IMR-90 (cell line): ENCODE data around the gene RASSF6. TPM values are rescaled to one million over a fixed set of nuclear protein-coding genes. Genes with fewer than 3 reads are reported as not detected.

Experiments used
- ATAC-seq: fragments of 200-7000 bp; cut with Tn5 transposase; 2 replicates; pipeline ENCODE4 v1.9.1; 2020; ENCODE audit warnings: low read depth, mild to moderate bottlenecking, moderate library complexity
- BruUV-seq: library from RNA; stranded (reverse); fragments of 400-500 nt; replicated peaks from 2 replicates; lab custom pipeline; 2021; lab: Mats Ljungman, UMichigan
- CTCF ChIA-PET: fragments of 300-600 bp; formaldehyde crosslinking; extraction: SDS; loops from one replicate; lab custom pipeline; 2021; ENCODE audit warnings: antibody characterized with exemption; lab: Yijun Ruan, JAX
- POLR2A ChIA-PET: fragments of 300-600 bp; sonication (Branson Sonifier 250); formaldehyde crosslinking; loops from one replicate; lab custom pipeline; 2022; ENCODE audit warnings: antibody characterized with exemption; ENCODE audit not compliant: unreplicated experiment; lab: Charles Lee
- DNase-seq: peaks from one replicate; pipeline ENCODE4 v3.0.0; 2013
- H2AFZ ChIP-seq: replicated peaks from 2 replicates; pipeline ENCODE3; 2013; ENCODE audit warnings: low read length, mild to moderate bottlenecking; ENCODE audit not compliant: poor library complexity
- H2AK5ac ChIP-seq: 2 replicates; pipeline ENCODE4 v1.6.1; 2013; ENCODE audit warnings: low read depth, low read length, inconsistent platforms
- H2AK9ac ChIP-seq: replicated peaks from 2 replicates; pipeline ENCODE3; 2013; ENCODE audit warnings: mild to moderate bottlenecking, low read depth, low read length, moderate library complexity; ENCODE audit not compliant: poor library complexity
- H2BK120ac ChIP-seq: 2 replicates; pipeline ENCODE4 v1.6.1; 2013; ENCODE audit warnings: low read depth, low read length, inconsistent platforms
- H2BK15ac ChIP-seq: 3 replicates; pipeline ENCODE4 v1.6.1; 2013; ENCODE audit warnings: low read depth, low read length, inconsistent platforms
- H2BK20ac ChIP-seq: 2 replicates; pipeline ENCODE4 v1.6.1; 2013; ENCODE audit warnings: low read depth, mild to moderate bottlenecking, inconsistent platforms, low read length, moderate library complexity
- H2BK5ac ChIP-seq: 2 replicates; pipeline ENCODE4 v1.6.1; 2013; ENCODE audit warnings: mild to moderate bottlenecking, low read depth, low read length, inconsistent platforms; ENCODE audit not compliant: poor library complexity, severe bottlenecking
- H3K14ac ChIP-seq: replicated peaks from 2 replicates; pipeline ENCODE4 v1.6.1; 2013; ENCODE audit warnings: low read depth, low read length, inconsistent platforms
- H3K18ac ChIP-seq: 2 replicates; pipeline ENCODE4 v1.6.1; 2013; ENCODE audit warnings: low read depth, low read length, control low read depth
- H3K23ac ChIP-seq: 2 replicates; pipeline ENCODE4 v1.6.1; 2013; ENCODE audit warnings: low read depth, low read length, inconsistent platforms
- H3K27ac ChIP-seq: 2 replicates; pipeline ENCODE4 v1.5.1; 2013; ENCODE audit warnings: mild to moderate bottlenecking, control low read depth, low read length; ENCODE audit not compliant: insufficient read depth
- H3K27me3 ChIP-seq: 2 replicates; pipeline ENCODE4 v1.6.1; 2013; ENCODE audit warnings: low read length; ENCODE audit not compliant: control insufficient read depth, insufficient read depth
- H3K36me3 ChIP-seq: 2 replicates; pipeline ENCODE4 v1.6.1; 2013; ENCODE audit warnings: low read length, mixed read lengths; ENCODE audit not compliant: control insufficient read depth, insufficient read depth
- H3K4ac ChIP-seq: 2 replicates; pipeline ENCODE4 v1.6.1; 2013; ENCODE audit warnings: low read depth, low read length, inconsistent platforms
- H3K4me1 ChIP-seq: 2 replicates; pipeline ENCODE4 v1.6.1; 2013; ENCODE audit warnings: low read length, mixed read lengths; ENCODE audit not compliant: control insufficient read depth, insufficient read depth
- H3K4me2 ChIP-seq: 2 replicates; pipeline ENCODE4 v1.6.1; 2013; ENCODE audit warnings: low read depth, mild to moderate bottlenecking, control low read depth, low read length, moderate library complexity
- H3K4me3 ChIP-seq: 2 replicates; pipeline ENCODE4 v1.5.1; 2013; ENCODE audit warnings: low read depth, mild to moderate bottlenecking, control low read depth, low read length, moderate library complexity; ENCODE audit not compliant: insufficient read depth
- H3K56ac ChIP-seq: 2 replicates; pipeline ENCODE4 v1.6.1; 2013; ENCODE audit warnings: low read length, inconsistent platforms; ENCODE audit not compliant: insufficient read depth; ENCODE audit errors: extremely low read depth
- H3K79me1 ChIP-seq, 2 experiments: 2 replicates each; pipeline ENCODE4 v1.6.1; 2013; ENCODE audit warnings: low read length in 2 of 2, inconsistent platforms in 1 of 2, low read depth in 1 of 2
- H3K9ac ChIP-seq: 2 replicates; pipeline ENCODE4 v1.6.1; 2013; ENCODE audit warnings: low read depth, low read length, control low read depth
- H3K9me1 ChIP-seq: 2 replicates; pipeline ENCODE4 v1.6.1; 2013; ENCODE audit warnings: low read length, inconsistent platforms; ENCODE audit not compliant: insufficient read depth
- H3K9me3 ChIP-seq: 2 replicates; pipeline ENCODE4 v1.6.1; 2013; ENCODE audit warnings: low read length; ENCODE audit not compliant: control insufficient read depth, insufficient read depth
- H4K20me1 ChIP-seq: 2 replicates; pipeline ENCODE4 v1.6.1; 2013; ENCODE audit warnings: low read length, inconsistent platforms; ENCODE audit not compliant: insufficient read depth
- H4K5ac ChIP-seq: 2 replicates; pipeline ENCODE4 v1.6.1; 2013; ENCODE audit warnings: mild to moderate bottlenecking, low read depth, low read length, control low read depth
- H4K8ac ChIP-seq, 2 experiments: 2 replicates each; pipeline ENCODE4 v1.6.1; 2013; ENCODE audit warnings: low read depth in 2 of 2, low read length in 2 of 2, control low read depth in 1 of 2, inconsistent platforms in 1 of 2
- H4K91ac ChIP-seq: 2 replicates; pipeline ENCODE4 v1.6.1; 2013; ENCODE audit warnings: low read depth, low read length, inconsistent platforms; ENCODE audit not compliant: insufficient read depth
- BHLHE40 ChIP-seq: fragments of 150-350 bp; IDR thresholded peaks from 2 replicates; pipeline ENCODE4 v1.6.1; 2016; ENCODE audit warnings: mild to moderate bottlenecking, low read depth, low read length
- CEBPB ChIP-seq: IDR thresholded peaks from 2 replicates; pipeline ENCODE4 v1.6.1; 2012; ENCODE audit warnings: low read depth, low read length, improper control_type of control experiment
- CHD1 ChIP-seq: IDR thresholded peaks from 2 replicates; pipeline ENCODE4 v1.6.1; 2012; ENCODE audit warnings: low read depth, low read length, improper control_type of control experiment
- CTCF ChIP-seq: conservative IDR thresholded peaks from 2 replicates; pipeline ENCODE4 v1.5.1; 2012; ENCODE audit warnings: mild to moderate bottlenecking, low read depth, low read length, improper control_type of control experiment
- ELK1 ChIP-seq: fragments of 150-350 bp; IDR thresholded peaks from 2 replicates; pipeline ENCODE4 v1.6.1; 2016; ENCODE audit warnings: low read depth, mild to moderate bottlenecking, low read length, moderate library complexity, borderline replicate concordance
- FOS ChIP-seq: fragments of 150-350 bp; IDR thresholded peaks from 2 replicates; pipeline ENCODE4 v1.6.1; 2016; ENCODE audit warnings: low read depth, low read length
- MAFK ChIP-seq: IDR thresholded peaks from 2 replicates; pipeline ENCODE4 v1.6.1; 2012; ENCODE audit warnings: low read depth, low read length, improper control_type of control experiment
- MAZ ChIP-seq: IDR thresholded peaks from 2 replicates; pipeline ENCODE4 v1.6.1; 2012; ENCODE audit warnings: low read depth, mild to moderate bottlenecking, low read length, improper control_type of control experiment, moderate library complexity, borderline replicate concordance
- MXI1 ChIP-seq: IDR thresholded peaks from 2 replicates; pipeline ENCODE4 v1.6.1; 2012; ENCODE audit warnings: low read depth, mild to moderate bottlenecking, low read length, moderate library complexity, borderline replicate concordance
- NFE2L2 ChIP-seq: fragments of 150-350 bp; IDR thresholded peaks from 2 replicates; pipeline ENCODE4 v1.6.1; 2016; ENCODE audit warnings: low read depth, mild to moderate bottlenecking, low read length
- POLR2A ChIP-seq: IDR thresholded peaks from 2 replicates; pipeline ENCODE4 v1.6.1; 2012; ENCODE audit warnings: mild to moderate bottlenecking, low read depth, low read length
- RCOR1 ChIP-seq: IDR thresholded peaks from 2 replicates; pipeline ENCODE4 v1.6.1; 2012; ENCODE audit warnings: mild to moderate bottlenecking, low read length, improper control_type of control experiment; ENCODE audit not compliant: insufficient replicate concordance
- RFX5 ChIP-seq: IDR thresholded peaks from 2 replicates; pipeline ENCODE4 v1.8.0; 2012; ENCODE audit warnings: low read depth, mild to moderate bottlenecking, low read length, moderate library complexity
- SMC3 ChIP-seq: fragments of 150-350 bp; IDR thresholded peaks from 2 replicates; pipeline ENCODE4 v1.6.1; 2016; ENCODE audit warnings: low read depth, mild to moderate bottlenecking, antibody characterized with exemption, low read length, moderate library complexity
- USF2 ChIP-seq: fragments of 150-350 bp; IDR thresholded peaks from 2 replicates; pipeline ENCODE4 v1.6.1; 2017; ENCODE audit warnings: mild to moderate bottlenecking, antibody characterized with exemption, low read length, low read depth
- WGBS, 2 experiments: methylation state at CpG; one replicate each; pipeline versions ENCODE4 v1.1.5 to v1.1.7; 2013; ENCODE audit warnings: missing lambda C conversion rate in 2 of 2; ENCODE audit not compliant: insufficient read length in 1 of 2; ENCODE audit errors: extremely low coverage in 2 of 2; 5-methylcytosine and 5-hydroxymethylcytosine counted together
- dilution Hi-C: fragments of 300-500 bp; cut with HindIII; formaldehyde crosslinking; loops from one replicate; pipeline ENCODE4 v1.14.3; 2018; ENCODE audit warnings: low sequenced_read_pairs; ENCODE audit not compliant: unreplicated experiment
- in situ Hi-C: fragments of 300-500 bp; cut with MboI; formaldehyde crosslinking; loops from 3 replicates; pipeline ENCODE4 v1.14.3; 2019; ENCODE audit warnings: low sequenced_read_pairs, inconsistent platforms, mixed read lengths
- intact Hi-C: fragments of 100-400 bp; cut with micrococcal nuclease; formaldehyde crosslinking; loops from 2 replicates; pipeline ENCODE4 v1.10.0; 2022
- polyA plus RNA-seq, 3 experiments: library from polyadenylated mRNA; depleted of rRNA; stranded (reverse); fragments of >200 nt; gene quantifications; 2 replicates each; pipeline ENCODE4 v1.2.3, GENCODE V29; 2012; ENCODE audit warnings: low replicate concordance in 1 of 3
- total RNA-seq: library from RNA; depleted of rRNA; stranded (reverse); fragments of >200 nt; gene quantifications from 2 replicates; pipeline ENCODE4 v1.2.3, GENCODE V29; 2012

Gene RASSF6
- total and polyA plus RNA-seq, 2 of the 4 experiments (the other 2 are of a cell fraction): not detected

GRCh38 chr4:73661646-73662119 is 41.4 kb upstream of the RASSF6 start:
- Histone ChIP-seq H4K20me1 (no peaks in the 10 kb centered on the region), H3K23ac (no peak overlapping the region), H4K91ac (no peak overlapping the region), H3K27ac (no peak overlapping the region), H3K9me3 (no peaks in the 10 kb centered on the region), H2AK5ac (no peak overlapping the region), H3K56ac (no peak overlapping the region), H3K27me3 (no peaks in the 10 kb centered on the region), H3K4me1 (peaks cover 6% of the 10 kb centered on the region), H3K79me1 (no peaks in the 10 kb centered on the region), H2BK120ac (no peak overlapping the region), H3K4me3 (no peak overlapping the region), H2BK20ac (no peak overlapping the region), H3K36me3 (no peaks in the 10 kb centered on the region), H3K9me1 (peaks cover 4% of the 10 kb centered on the region; the same call in 1 of the 2 replicates), H4K8ac (no peak overlapping the region), H3K18ac (no peak overlapping the region), H2AFZ (no peak overlapping the region), H3K9ac (no peak overlapping the region), H4K5ac (no peak overlapping the region), H3K4ac (no peak overlapping the region), H3K4me2 (no peak overlapping the region), H2BK15ac (no peak overlapping the region), H3K14ac (no peak overlapping the region), H2AK9ac (no peak overlapping the region), H2BK5ac (peak overlapping the region; percentile 77)
- in situ Hi-C loops: loop anchor here (5.0 to 25.0 kb wide), 4 partner anchors 261 to 651 kb away; partner anchors contain the start of genes CXCL3 and EPGN
- intact Hi-C loops: loop anchor here (1.0 to 5.0 kb wide), 6 partner anchors 68 to 651 kb away; partner anchors contain the start of genes ANKRD17 and CXCL3
- WGBS, 2 experiments: no CpG with 5 or more reads among the region's 2 CpGs
- ATAC-seq: peak; percentile 95
- ChIA-PET POLR2A (no interaction called here), CTCF (interaction anchor here (0.6 to 3.2 kb wide), 9 partner anchors 14 to 476 kb away, joined by 3 to 12 read pairs (median 4); no protein-coding TSS in a partner anchor)
- DNase-seq: peak; percentile 99
- BruUV-seq: no TSS peak
- dilution Hi-C loops: no loop called here
- TF ChIP-seq ELK1 (no peak), CEBPB (peak; percentile 65), POLR2A (no peak), USF2 (no peak), MAZ (peak; percentile 66; the same call in 1 of the 2 replicates), NFE2L2 (no peak; the same call in 1 of the 2 replicates), CTCF (peak; percentile 27; the same call in 1 of the 2 replicates), FOS (peak; percentile 64), SMC3 (0 out of 2 replicates have a peak, but pooled peaks have one; percentile 7), RCOR1 (peak; percentile 88), RFX5 (no peak), CHD1 (no peak), MAFK (peak; percentile 73), BHLHE40 (peak; percentile 78), MXI1 (no peak)
